A549 (cell line): ENCODE data around the gene SNRPD3. TPM values are rescaled to one million over a fixed set of nuclear protein-coding genes. Genes with fewer than 3 reads are reported as not detected.

Experiments used
- ATAC-seq, 2 experiments: fragments of 200-7000 bp in 1 of 2; fragments of >200 bp in 1 of 2; cut with Nextera tagmentation in 1 of 2; cut with Tn5 transposase in 1 of 2; 3 replicates each; pipeline versions ENCODE4 v1.8.0 to v1.9.1; 2018 to 2020; ENCODE audit warnings: mild to moderate bottlenecking in 1 of 2, moderate library complexity in 1 of 2
- CTCF ChIA-PET: fragments of 300-600 bp; sonication (Branson Sonifier 250); formaldehyde crosslinking; extraction: SDS; loops from one replicate; lab custom pipeline; 2021; ENCODE audit warnings: antibody characterized with exemption, inconsistent platforms; lab: Yijun Ruan, JAX
- POLR2A ChIA-PET: fragments of 350-600 bp; formaldehyde crosslinking; extraction: SDS; loops from one replicate; lab custom pipeline; 2021; ENCODE audit warnings: antibody characterized with exemption, inconsistent platforms; lab: Yijun Ruan, JAX
- DNase-seq, 2 experiments: peaks; one replicate each; pipeline versions ENCODE4 v3.0.0 to v3.0.0-alpha.2; 2011 to 2016; ENCODE audit warnings: low read depth in 1 of 2, low spot score in 1 of 2
- FAIRE-seq: peaks from 2 replicates; lab custom pipeline; 2011; peaks lifted over from hg19 to GRCh38; lab: Jason Lieb, UNC
- H3K27ac ChIP-seq, 2 experiments: fragments of >200 bp; sonication (Bioruptor Twin); formaldehyde crosslinking; 3 replicates each; pipeline ENCODE4 v1.5.1; 2016 to 2017
- H3K4me1 ChIP-seq: fragments of >200 bp; sonication (Bioruptor Twin); formaldehyde crosslinking; 3 replicates; pipeline ENCODE4 v1.6.1; 2016
- H3K4me2 ChIP-seq: fragments of >200 bp; sonication (Bioruptor Twin); formaldehyde crosslinking; 3 replicates; pipeline ENCODE4 v1.6.1; 2016
- H3K4me3 ChIP-seq: fragments of >200 bp; sonication (Bioruptor Twin); formaldehyde crosslinking; 3 replicates; pipeline ENCODE4 v1.5.1; 2016
- H3K9me3 ChIP-seq: fragments of >200 bp; sonication (Bioruptor Twin); formaldehyde crosslinking; 3 replicates; pipeline ENCODE4 v1.6.1; 2016
- EHF ChIP-seq: fragments of 250-450 bp; sonication (Bioruptor Pico); IDR thresholded peaks from 2 replicates; pipeline ENCODE4 v1.5.0; 2020; ENCODE audit warnings: mild to moderate bottlenecking
- ESRRA ChIP-seq: fragments of 150-350 bp; IDR thresholded peaks from 2 replicates; pipeline ENCODE4 v1.6.1; 2014; ENCODE audit warnings: mild to moderate bottlenecking, low read length, borderline replicate concordance
- FOSL2 ChIP-seq, 2 experiments: fragments of 450-650 bp in 1 of 2; fragments of >200 bp in 1 of 2; sonication (Bioruptor Twin) in 1 of 2; formaldehyde crosslinking; IDR thresholded peaks; 2 replicates each; pipeline versions ENCODE4 v1.5.0 to v1.6.1; 2016 to 2020; ENCODE audit warnings: mild to moderate bottlenecking in 1 of 2, moderate library complexity in 1 of 2
- FOXS1 ChIP-seq: fragments of 250-450 bp; sonication (Bioruptor Pico); IDR thresholded peaks from 2 replicates; pipeline ENCODE4 v1.5.0; 2020; ENCODE audit warnings: mild to moderate bottlenecking, moderate library complexity
- JUNB ChIP-seq: fragments of >200 bp; sonication (Bioruptor Twin); formaldehyde crosslinking; IDR thresholded peaks from 2 replicates; pipeline ENCODE4 v1.6.1; 2016
- KDM1A ChIP-seq: fragments of 200-600 bp; sonication (generic); IDR thresholded peaks from 2 replicates; pipeline ENCODE4 v1.6.1; 2016; ENCODE audit warnings: low read depth, mild to moderate bottlenecking
- MAZ ChIP-seq: fragments of 150-350 bp; IDR thresholded peaks from 2 replicates; pipeline ENCODE4 v1.6.1; 2014; ENCODE audit warnings: antibody characterized with exemption, low read depth, low read length, borderline replicate concordance
- PHF8 ChIP-seq: fragments of 200-600 bp; sonication (generic); IDR thresholded peaks from 2 replicates; pipeline ENCODE4 v1.6.1; 2016; ENCODE audit warnings: low read depth, mild to moderate bottlenecking, antibody characterized with exemption, moderate library complexity, borderline replicate concordance
- SMC3 ChIP-seq: fragments of >200 bp; sonication (Bioruptor Twin); formaldehyde crosslinking; IDR thresholded peaks from 3 replicates; pipeline ENCODE4 v1.6.1; 2018; ENCODE audit warnings: inconsistent platforms
- ZSCAN20 ChIP-seq: fragments of 250-450 bp; sonication (Bioruptor Pico); IDR thresholded peaks from 2 replicates; pipeline ENCODE4 v1.8.0; 2022; ENCODE audit warnings: mild to moderate bottlenecking, moderate library complexity
- WGBS: methylation state at CpG from one replicate; pipeline ENCODE4 v1.1.6; 2017; ENCODE audit errors: missing lambda C conversion rate; 5-methylcytosine and 5-hydroxymethylcytosine counted together
- polyA plus RNA-seq, 4 experiments: library from polyadenylated mRNA; depleted of rRNA in 3 of 4; stranded (reverse); fragments of >200 nt; fragmentation: RNase III in 1 of 4; extraction: RNeasy Plus Mini Kit Qiagen cat#74134 plus additional on column Dnase treatment in 1 of 4; gene quantifications; 2 replicates in 3 of 4; 3 replicates in 1 of 4; pipeline ENCODE4 v1.2.3, GENCODE V29; 2011 to 2017
- TF ChIP-seq, protein P1 (sequence below): fragments of >200 bp; sonication (Bioruptor Twin); formaldehyde crosslinking; IDR thresholded peaks from 2 replicates; pipeline ENCODE4 v1.6.1; 2016
- TF ChIP-seq, protein P2 (sequence below): fragments of >200 bp; sonication (Bioruptor Twin); formaldehyde crosslinking; IDR thresholded peaks from 3 replicates; pipeline ENCODE4 v1.6.1; 2016
- TF ChIP-seq, protein P3 (sequence below): fragments of 250-450 bp; sonication (Bioruptor Pico); IDR thresholded peaks from 2 replicates; pipeline ENCODE4 v1.5.0; 2020; ENCODE audit warnings: low read depth, mild to moderate bottlenecking, moderate library complexity
- TF ChIP-seq, protein P4 (sequence below): IDR thresholded peaks from 2 replicates; pipeline ENCODE4 v1.6.1; 2012
- TF ChIP-seq, protein P5 (sequence below): IDR thresholded peaks from 2 replicates; pipeline ENCODE4 v1.6.1; 2012; ENCODE audit warnings: low read depth, borderline replicate concordance
- TF ChIP-seq, protein P6 (sequence below): fragments of 450-650 bp; IDR thresholded peaks from 2 replicates; pipeline ENCODE4 v1.6.1; 2014; ENCODE audit warnings: antibody characterized with exemption

The SNRPD3 gene
- polyA plus RNA-seq, 2 of the 4 experiments (the other 2 are of a cell fraction), result 157 to 344 TPM

DNA sequence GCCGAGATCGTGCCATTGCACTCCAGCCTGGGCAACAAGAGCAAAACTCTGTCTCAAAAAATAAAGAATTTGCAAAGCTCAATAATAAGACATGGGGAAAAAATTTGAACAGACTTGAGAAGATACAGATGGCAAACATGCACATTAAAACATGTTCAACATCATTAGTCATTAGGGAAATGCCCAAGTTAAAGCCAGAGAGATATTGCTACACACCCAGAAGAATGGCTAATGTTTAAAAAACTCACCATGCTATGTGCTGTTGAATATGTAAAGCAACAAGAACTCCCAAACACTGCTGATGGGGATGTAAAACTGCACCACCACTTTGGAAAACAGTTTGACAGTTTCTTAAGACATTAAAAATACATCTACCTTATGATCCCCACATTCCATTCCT lies 24.5 kb downstream of the SNRPD3 start:
- ATAC-seq, result peak in 1 of 2 experiments; percentile 13; a peak in 1 of 6 replicates
- 0 out of 6 replicates have a peak overlapping the region, but pooled peaks of 1 of the 2 experiments have one; percentile 15 for H3K27ac ChIP-seq
- WGBS, result 94% methylated on average over 2 of the region's 2 CpGs
- ChIA-PET POLR2A (no interaction called here), CTCF (no interaction called here)
- H3K4me2 ChIP-seq, result peak overlapping the region; percentile 4; the same call in 1 of the 3 replicates
- FAIRE-seq, result no peak
- H3K4me1 ChIP-seq, result peaks cover 31% of the 10 kb centered on the region
- TF ChIP-seq FOSL2 (IDR thresholded peaks at IDR 0.05), result no peak
- TF ChIP-seq FOSL2 (CRISPR knock-in tag; IDR thresholded peaks at IDR 0.05), result 0 out of 2 replicates have a peak, but pooled peaks have one; percentile 21
- TF ChIP-seq FOXS1 (CRISPR knock-in tag), result no peak
- no peak for DNase-seq
- H3K4me3 ChIP-seq, result no peak overlapping the region
- no peaks in the 10 kb centered on the region for H3K9me3 ChIP-seq

DNA sequence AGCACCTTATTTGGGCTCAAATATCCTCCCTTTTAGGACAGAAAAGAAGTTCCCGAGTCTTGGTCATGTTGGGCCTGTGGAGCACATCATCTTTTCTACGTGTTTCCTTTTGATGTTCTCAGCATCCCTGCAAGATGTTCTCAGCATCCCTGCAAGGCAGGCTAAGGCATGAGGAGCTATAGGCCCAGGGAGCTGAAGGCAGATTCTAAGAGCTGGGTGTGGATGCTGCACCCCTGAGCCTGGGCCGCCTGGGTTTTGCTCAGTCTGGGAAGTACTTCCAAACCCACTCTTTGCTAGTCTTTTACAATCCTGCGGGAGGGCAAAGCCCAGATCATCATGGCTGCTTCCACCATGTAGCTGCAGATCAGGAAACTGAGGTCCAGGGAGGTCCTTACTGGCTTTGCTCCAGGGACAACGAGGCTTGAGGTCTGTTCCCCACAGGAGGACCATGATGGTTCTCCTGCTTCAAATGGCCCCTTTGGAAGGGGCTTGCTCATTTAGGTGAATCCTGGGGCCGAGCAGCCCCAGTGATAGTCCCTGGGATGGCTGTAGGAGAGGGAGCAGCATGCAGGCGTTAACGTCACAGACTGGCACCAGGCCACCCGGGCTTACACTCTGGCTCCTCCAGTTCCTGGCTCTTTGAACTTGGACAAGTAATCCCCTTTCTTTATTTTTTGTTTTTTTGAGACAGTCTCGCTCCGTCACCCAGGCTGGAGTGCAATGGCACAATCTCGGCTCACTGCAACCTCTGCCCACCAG lies 26.4 kb downstream of the SNRPD3 start:
- H3K27ac ChIP-seq, result no peak overlapping the region
- H3K9me3 ChIP-seq, result no peaks in the 10 kb centered on the region
- no peak for DNase-seq
- no peak overlapping the region for H3K4me3 ChIP-seq
- ATAC-seq, result no peak
- no peak overlapping the region for H3K4me2 ChIP-seq
- WGBS, result 89% methylated on average over 11 of the region's 12 CpGs
- CTCF ChIA-PET, result no interaction called here
- H3K4me1 ChIP-seq, result peaks cover 31% of the 10 kb centered on the region
- no peak for FAIRE-seq
- TF ChIP-seq ESRRA (no peak), EHF (no peak), MAZ (no peak), JUNB (no peak), KDM1A (no peak), ZSCAN20 (CRISPR knock-in tag) (no peak), PHF8 (no peak), SMC3 (no peak)
- TF ChIP-seq, protein P1, sequence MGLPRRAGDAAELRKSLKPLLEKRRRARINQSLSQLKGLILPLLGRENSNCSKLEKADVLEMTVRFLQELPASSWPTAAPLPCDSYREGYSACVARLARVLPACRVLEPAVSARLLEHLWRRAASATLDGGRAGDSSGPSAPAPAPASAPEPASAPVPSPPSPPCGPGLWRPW, result no peak
- TF ChIP-seq, protein P2, sequence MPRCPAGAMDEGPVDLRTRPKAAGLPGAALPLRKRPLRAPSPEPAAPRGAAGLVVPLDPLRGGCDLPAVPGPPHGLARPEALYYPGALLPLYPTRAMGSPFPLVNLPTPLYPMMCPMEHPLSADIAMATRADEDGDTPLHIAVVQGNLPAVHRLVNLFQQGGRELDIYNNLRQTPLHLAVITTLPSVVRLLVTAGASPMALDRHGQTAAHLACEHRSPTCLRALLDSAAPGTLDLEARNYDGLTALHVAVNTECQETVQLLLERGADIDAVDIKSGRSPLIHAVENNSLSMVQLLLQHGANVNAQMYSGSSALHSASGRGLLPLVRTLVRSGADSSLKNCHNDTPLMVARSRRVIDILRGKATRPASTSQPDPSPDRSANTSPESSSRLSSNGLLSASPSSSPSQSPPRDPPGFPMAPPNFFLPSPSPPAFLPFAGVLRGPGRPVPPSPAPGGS, result no peak
- TF ChIP-seq, protein P3, sequence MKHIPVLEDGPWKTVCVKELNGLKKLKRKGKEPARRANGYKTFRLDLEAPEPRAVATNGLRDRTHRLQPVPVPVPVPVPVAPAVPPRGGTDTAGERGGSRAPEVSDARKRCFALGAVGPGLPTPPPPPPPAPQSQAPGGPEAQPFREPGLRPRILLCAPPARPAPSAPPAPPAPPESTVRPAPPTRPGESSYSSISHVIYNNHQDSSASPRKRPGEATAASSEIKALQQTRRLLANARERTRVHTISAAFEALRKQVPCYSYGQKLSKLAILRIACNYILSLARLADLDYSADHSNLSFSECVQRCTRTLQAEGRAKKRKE (CRISPR knock-in tag), result no peak
- TF ChIP-seq, protein P4, sequence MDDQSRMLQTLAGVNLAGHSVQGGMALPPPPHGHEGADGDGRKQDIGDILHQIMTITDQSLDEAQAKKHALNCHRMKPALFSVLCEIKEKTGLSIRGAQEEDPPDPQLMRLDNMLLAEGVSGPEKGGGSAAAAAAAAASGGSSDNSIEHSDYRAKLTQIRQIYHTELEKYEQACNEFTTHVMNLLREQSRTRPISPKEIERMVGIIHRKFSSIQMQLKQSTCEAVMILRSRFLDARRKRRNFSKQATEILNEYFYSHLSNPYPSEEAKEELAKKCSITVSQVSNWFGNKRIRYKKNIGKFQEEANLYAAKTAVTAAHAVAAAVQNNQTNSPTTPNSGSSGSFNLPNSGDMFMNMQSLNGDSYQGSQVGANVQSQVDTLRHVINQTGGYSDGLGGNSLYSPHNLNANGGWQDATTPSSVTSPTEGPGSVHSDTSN, result no peak
- TF ChIP-seq, protein P5, sequence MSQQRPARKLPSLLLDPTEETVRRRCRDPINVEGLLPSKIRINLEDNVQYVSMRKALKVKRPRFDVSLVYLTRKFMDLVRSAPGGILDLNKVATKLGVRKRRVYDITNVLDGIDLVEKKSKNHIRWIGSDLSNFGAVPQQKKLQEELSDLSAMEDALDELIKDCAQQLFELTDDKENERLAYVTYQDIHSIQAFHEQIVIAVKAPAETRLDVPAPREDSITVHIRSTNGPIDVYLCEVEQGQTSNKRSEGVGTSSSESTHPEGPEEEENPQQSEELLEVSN, result no peak
- TF ChIP-seq, protein P6, sequence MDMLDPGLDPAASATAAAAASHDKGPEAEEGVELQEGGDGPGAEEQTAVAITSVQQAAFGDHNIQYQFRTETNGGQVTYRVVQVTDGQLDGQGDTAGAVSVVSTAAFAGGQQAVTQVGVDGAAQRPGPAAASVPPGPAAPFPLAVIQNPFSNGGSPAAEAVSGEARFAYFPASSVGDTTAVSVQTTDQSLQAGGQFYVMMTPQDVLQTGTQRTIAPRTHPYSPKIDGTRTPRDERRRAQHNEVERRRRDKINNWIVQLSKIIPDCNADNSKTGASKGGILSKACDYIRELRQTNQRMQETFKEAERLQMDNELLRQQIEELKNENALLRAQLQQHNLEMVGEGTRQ, result no peak
- POLR2A ChIA-PET, result no interaction called here
